ENCODE results near the gene ESM1.

- TF ChIP-seq ZNF274 (IDR thresholded peaks at IDR 0.05; ENCODE audit: low read depth, low read length) (no peak), SUZ12 (IDR thresholded peaks at IDR 0.05; ENCODE audit: extremely low read depth, insufficient read depth, insufficient read length) (no peak)
These were observed 21.0 kb downstream of the ESM1 start for GRCh38 chr5:54964405-54964804.

All from NT2/D1 (cell line).